GM23338 (cell line): ENCODE measurements around the gene MKNK2. TPM values are rescaled to one million over a fixed set of nuclear protein-coding genes. Genes with fewer than 3 reads are reported as not detected.

Experiments
- ATAC-seq: fragments of 200-7000 bp; cut with Tn5 transposase; 3 replicates; pipeline ENCODE4 v1.9.1; 2020
- DNase-seq: peaks from one replicate; pipeline ENCODE4 v3.0.0-alpha.2; 2015; ENCODE audit warnings: low spot score
- H2AFZ ChIP-seq: fragments of 200-600 bp; sonication (generic); 2 replicates; pipeline ENCODE4 v1.8.0; 2016; ENCODE audit warnings: antibody characterized with exemption, mild to moderate bottlenecking, moderate library complexity
- H3F3A ChIP-seq: fragments of 200-600 bp; sonication (generic); replicated peaks from 2 replicates; pipeline ENCODE4 v1.8.0; 2017; ENCODE audit warnings: antibody characterized with exemption, mixed run types, low read depth
- H3K27ac ChIP-seq: fragments of 200-600 bp; sonication (generic); 2 replicates; pipeline ENCODE4 v1.6.1; 2016; ENCODE audit warnings: low read depth
- H3K27me3 ChIP-seq: fragments of 200-600 bp; sonication (generic); 2 replicates; pipeline ENCODE4 v1.8.0; 2016; ENCODE audit warnings: mild to moderate bottlenecking, mixed run types, moderate library complexity; ENCODE audit not compliant: insufficient read depth
- H3K36me3 ChIP-seq: fragments of 200-600 bp; sonication (generic); 2 replicates; pipeline ENCODE4 v1.8.0; 2016; ENCODE audit warnings: mild to moderate bottlenecking; ENCODE audit not compliant: insufficient read depth
- H3K4me1 ChIP-seq: fragments of 200-600 bp; sonication (generic); 2 replicates; pipeline ENCODE4 v1.8.0; 2016; ENCODE audit warnings: mild to moderate bottlenecking, moderate library complexity; ENCODE audit not compliant: insufficient read depth
- H3K4me2 ChIP-seq: fragments of 200-600 bp; sonication (generic); 2 replicates; pipeline ENCODE4 v1.7.1; 2017; ENCODE audit warnings: mixed run types
- H3K4me3 ChIP-seq: fragments of 200-600 bp; sonication (generic); 2 replicates; pipeline ENCODE4 v1.6.1; 2016; ENCODE audit warnings: mixed run types
- H3K79me2 ChIP-seq: fragments of 200-600 bp; sonication (generic); replicated peaks from 2 replicates; pipeline ENCODE4 v1.8.0; 2017; ENCODE audit warnings: mild to moderate bottlenecking; ENCODE audit not compliant: insufficient read depth
- H3K9me2 ChIP-seq: fragments of 200-600 bp; sonication (generic); 2 replicates; pipeline ENCODE4 v1.8.0; 2017; ENCODE audit not compliant: insufficient read depth
- H4K20me1 ChIP-seq: fragments of 200-600 bp; sonication (generic); replicated peaks from 2 replicates; pipeline ENCODE4 v1.8.0; 2017; ENCODE audit warnings: mild to moderate bottlenecking; ENCODE audit not compliant: insufficient read depth
- H3K27ac Mint-ChIP-seq: 2 replicates; pipeline ENCODE4 v1.8.0; 2020; ENCODE audit warnings: inconsistent platforms, mild to moderate bottlenecking, moderate library complexity, mixed read lengths
- H3K27me3 Mint-ChIP-seq: 3 replicates; pipeline ENCODE4 v1.8.0; 2022; ENCODE audit warnings: low read depth, mild to moderate bottlenecking, moderate library complexity, mixed read lengths, inconsistent platforms; ENCODE audit not compliant: insufficient read depth, poor library complexity
- H3K36me3 Mint-ChIP-seq: 3 replicates; pipeline ENCODE4 v1.8.0; 2021; ENCODE audit warnings: low read depth, mild to moderate bottlenecking, inconsistent platforms, moderate library complexity, mixed read lengths
- H3K4me1 Mint-ChIP-seq: 3 replicates; pipeline ENCODE4 v1.8.0; 2020; ENCODE audit warnings: mild to moderate bottlenecking, inconsistent platforms, mixed read lengths
- H3K4me3 Mint-ChIP-seq: 3 replicates; pipeline ENCODE4 v1.8.0; 2021; ENCODE audit warnings: moderate library complexity, mild to moderate bottlenecking, inconsistent platforms, mixed read lengths
- H3K9me3 Mint-ChIP-seq: 3 replicates; pipeline ENCODE4 v1.8.0; 2020; ENCODE audit warnings: moderate library complexity, mild to moderate bottlenecking, inconsistent platforms, mixed read lengths
- CREB1 ChIP-seq: fragments of 250-450 bp; sonication (Bioruptor Pico); IDR thresholded peaks from 2 replicates; pipeline ENCODE4 v1.5.0; 2020; ENCODE audit warnings: low read depth, mild to moderate bottlenecking, moderate library complexity
- CTCF ChIP-seq, 2 experiments: fragments of 200-600 bp in 1 of 2; sonication (generic) in 1 of 2; conservative IDR thresholded peaks; 2 replicates each; pipeline versions ENCODE4 v1.5.1 to v1.6.1; 2016 to 2017; ENCODE audit warnings: antibody characterized with exemption in 2 of 2, low read depth in 2 of 2, mild to moderate bottlenecking in 2 of 2, moderate library complexity in 1 of 2
- ETS1 ChIP-seq: IDR thresholded peaks from 2 replicates; pipeline ENCODE4 v1.6.1; 2016; ENCODE audit warnings: antibody characterized with exemption
- EZH2 ChIP-seq: fragments of 200-600 bp; sonication (generic); IDR thresholded peaks from one replicate; pipeline ENCODE4 v1.8.0; 2017; ENCODE audit warnings: antibody characterized with exemption, mild to moderate bottlenecking, low read depth; ENCODE audit not compliant: unreplicated experiment
- JUNB ChIP-seq: IDR thresholded peaks from one replicate; pipeline ENCODE4 v1.6.1; 2016; ENCODE audit warnings: antibody characterized with exemption; ENCODE audit not compliant: unreplicated experiment
- NANOG ChIP-seq: IDR thresholded peaks from 2 replicates; pipeline ENCODE4 v1.6.1; 2016; ENCODE audit warnings: antibody characterized with exemption, borderline replicate concordance
- POLR2AphosphoS5 ChIP-seq: IDR thresholded peaks from 2 replicates; pipeline ENCODE4 v1.6.1; 2016; ENCODE audit warnings: antibody characterized with exemption, low read depth
- REST ChIP-seq: IDR thresholded peaks from one replicate; pipeline ENCODE4 v1.6.1; 2018; ENCODE audit warnings: antibody characterized with exemption; ENCODE audit not compliant: unreplicated experiment
- STAT1 ChIP-seq: IDR thresholded peaks from one replicate; pipeline ENCODE4 v1.6.1; 2016; ENCODE audit warnings: antibody characterized with exemption; ENCODE audit not compliant: unreplicated experiment
- ZNF114 ChIP-seq: fragments of 250-450 bp; sonication (Bioruptor Pico); IDR thresholded peaks from 2 replicates; pipeline ENCODE4 v1.5.0; 2020; ENCODE audit warnings: mild to moderate bottlenecking, moderate library complexity
- ZNF331 ChIP-seq: fragments of 250-450 bp; sonication (Bioruptor Pico); IDR thresholded peaks from 2 replicates; pipeline ENCODE4 v1.5.0; 2020; ENCODE audit warnings: low read depth, mild to moderate bottlenecking, moderate library complexity
- ZNF462 ChIP-seq: fragments of 250-450 bp; sonication (Bioruptor Pico); IDR thresholded peaks from 2 replicates; pipeline ENCODE4 v1.5.0; 2020; ENCODE audit warnings: mild to moderate bottlenecking, moderate library complexity
- polyA plus RNA-seq: library from polyadenylated mRNA; unstranded; fragments of >200 nt; fragmentation: Nextera tagmentation; extraction: Ambion mirVana; gene quantifications from 2 replicates; pipeline ENCODE4 v1.2.1, GENCODE V29; 2016
- total RNA-seq: library from RNA; depleted of rRNA; stranded (reverse); fragments of >200 nt; shearing (Covaris generic); gene quantifications from 2 replicates; pipeline ENCODE4 v1.2.3, GENCODE V29; 2014

The MKNK2 gene
- total and polyA plus RNA-seq, 2 experiments from 2014 or later = 71.0 to 159 TPM

- Mint-ChIP-seq H3K4me1 (no peaks in the 10 kb centered on the region), H3K4me3 (no peak overlapping the region), H3K9me3 (no peaks in the 10 kb centered on the region), H3K27me3 (peaks cover 18% of the 10 kb centered on the region), H3K27ac (no peak overlapping the region), H3K36me3 (peaks cover 5% of the 10 kb centered on the region; the same call in 2 of the 3 replicates)
- H3K79me2 ChIP-seq = no peaks in the 10 kb centered on the region
- ATAC-seq (no peak), DNase-seq (no peak)
- TF ChIP-seq ZNF462 (CRISPR knock-in tag) = no peak
- TF ChIP-seq ZNF331 (CRISPR knock-in tag) = no peak
- TF ChIP-seq NANOG = no peak
- TF ChIP-seq CTCF (conservative IDR thresholded peaks at IDR 0.05; ENCODE audit: low read depth in 2 of 2) = no peak
- no peak for TF ChIP-seq EZH2
- no peak for TF ChIP-seq ETS1
- TF ChIP-seq CREB1 = no peak
- no peak for TF ChIP-seq REST
- no peak for TF ChIP-seq JUNB
- no peak for TF ChIP-seq ZNF114 (CRISPR knock-in tag)
- TF ChIP-seq STAT1 = no peak
- TF ChIP-seq POLR2AphosphoS5 = no peak
- H3K27me3 ChIP-seq = no peaks in the 10 kb centered on the region
- H3K4me3 ChIP-seq = no peak overlapping the region
- no peaks in the 10 kb centered on the region; the same call in 1 of the 2 replicates for H3K36me3 ChIP-seq
- H2AFZ ChIP-seq = no peak overlapping the region
- no peaks in the 10 kb centered on the region for H3K9me2 ChIP-seq
- no peaks in the 10 kb centered on the region for H4K20me1 ChIP-seq
- H3K4me1 ChIP-seq = no peaks in the 10 kb centered on the region
- no peak overlapping the region for H3K4me2 ChIP-seq
- H3K27ac ChIP-seq = no peak overlapping the region
- no peaks in the 10 kb centered on the region for H3F3A ChIP-seq
These were observed 19.4 kb upstream of the MKNK2 start for GRCh38 chr19:2070436-2070827.
